ENCODE results near the gene RBBP9.

The RBBP9 gene

GRCh38 chr20:18466574-18466893 is 30.5 kb downstream of the RBBP9 start:
- H3K4me3 ChIP-seq (ENCODE audit: severe bottlenecking): peak overlapping the region; percentile 57
- peaks cover 15% of the 10 kb centered on the region for H3K4me1 ChIP-seq (ENCODE audit: insufficient read depth, poor library complexity, severe bottlenecking)
- H3K27me3 ChIP-seq (ENCODE audit: insufficient read depth, poor library complexity, severe bottlenecking): no peaks in the 10 kb centered on the region
- ATAC-seq (ENCODE audit: low read depth): peak; percentile 61
- H3K27ac ChIP-seq (ENCODE audit: poor library complexity, severe bottlenecking): peak overlapping the region; percentile 49
- H3K9me3 ChIP-seq (ENCODE audit: severe bottlenecking): no peaks in the 10 kb centered on the region
- TF ChIP-seq CTCF (IDR thresholded peaks at IDR 0.05; ENCODE audit: poor library complexity, severe bottlenecking): no peak
- DNase-seq (ENCODE audit: low spot score): no peak
- peaks cover 15% of the 10 kb centered on the region for H3K36me3 ChIP-seq (ENCODE audit: low read depth)

GRCh38 chr20:18465536-18466200 is 31.4 kb downstream of the RBBP9 start:
- no peak overlapping the region for H3K4me3 ChIP-seq (ENCODE audit: severe bottlenecking)

DNA sequence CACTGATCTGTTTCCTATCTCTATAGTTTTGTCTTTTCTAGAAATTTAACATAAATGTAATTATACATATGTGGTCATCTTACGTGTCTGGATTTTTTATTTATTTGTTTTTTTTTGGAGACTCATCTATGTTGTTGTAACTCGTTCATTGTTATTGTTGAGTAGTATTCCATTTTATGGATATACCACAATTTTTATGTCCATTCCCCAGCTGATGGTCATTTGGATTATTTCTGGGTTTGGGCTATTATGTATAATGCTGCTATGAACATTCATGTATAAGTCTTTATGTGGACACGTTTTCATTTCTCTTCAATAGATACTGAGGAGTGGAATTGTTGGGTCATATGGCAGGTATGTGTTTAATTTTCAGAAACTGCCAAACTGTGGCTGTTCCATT is 40.4 kb downstream of the RBBP9 start:
- no peak for TF ChIP-seq CTCF (IDR thresholded peaks at IDR 0.05; ENCODE audit: poor library complexity, severe bottlenecking)
- Histone ChIP-seq H3K4me3 (ENCODE audit: severe bottlenecking) (no peak overlapping the region), H3K9me3 (ENCODE audit: severe bottlenecking) (no peaks in the 10 kb centered on the region), H3K27ac (ENCODE audit: poor library complexity, severe bottlenecking) (no peak overlapping the region), H3K27me3 (ENCODE audit: insufficient read depth, poor library complexity, severe bottlenecking) (no peaks in the 10 kb centered on the region), H3K36me3 (ENCODE audit: low read depth) (no peaks in the 10 kb centered on the region), H3K4me1 (ENCODE audit: insufficient read depth, poor library complexity, severe bottlenecking) (no peaks in the 10 kb centered on the region)
- ATAC-seq (ENCODE audit: low read depth): no peak
- no peak for DNase-seq (ENCODE audit: low spot score)

More at GRCh38 chr20:18465536-18466200, 31.4 kb downstream of the RBBP9 start:
- H3K4me1 ChIP-seq (ENCODE audit: insufficient read depth, poor library complexity, severe bottlenecking): peaks cover 15% of the 10 kb centered on the region
- no peak for DNase-seq (ENCODE audit: low spot score)
- H3K9me3 ChIP-seq (ENCODE audit: severe bottlenecking): no peaks in the 10 kb centered on the region
- no peak for TF ChIP-seq CTCF (IDR thresholded peaks at IDR 0.05; ENCODE audit: poor library complexity, severe bottlenecking)
- peaks cover 15% of the 10 kb centered on the region for H3K36me3 ChIP-seq (ENCODE audit: low read depth)
- no peak overlapping the region for H3K27ac ChIP-seq (ENCODE audit: poor library complexity, severe bottlenecking)
- H3K27me3 ChIP-seq (ENCODE audit: insufficient read depth, poor library complexity, severe bottlenecking): no peaks in the 10 kb centered on the region
- no peak for ATAC-seq (ENCODE audit: low read depth)

DNA sequence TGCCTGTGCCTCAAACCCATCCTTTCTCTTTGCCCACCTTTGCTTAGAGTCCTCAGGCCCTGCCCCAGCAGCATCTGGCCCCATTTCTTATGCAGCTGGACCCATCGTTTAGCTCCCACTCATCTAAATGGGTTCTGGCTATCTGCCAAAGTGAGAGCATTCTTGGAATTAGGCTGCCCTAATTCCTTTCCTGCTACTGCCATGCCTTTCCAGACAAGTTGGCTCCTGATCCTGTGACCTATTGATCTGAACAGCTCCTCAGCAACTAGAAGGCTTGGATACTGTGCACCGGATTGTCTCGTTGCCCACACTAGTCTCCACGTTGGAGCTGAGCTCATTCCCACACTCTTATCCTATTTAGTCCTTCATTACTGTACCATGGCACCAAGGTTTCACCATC is 53.1 kb downstream of the RBBP9 start:
- H3K36me3 ChIP-seq (ENCODE audit: low read depth): no peaks in the 10 kb centered on the region
- no peak overlapping the region for H3K4me3 ChIP-seq (ENCODE audit: severe bottlenecking)
- ATAC-seq (ENCODE audit: low read depth) (peak; percentile 25; the same call in 1 of the 3 replicates), DNase-seq (ENCODE audit: low spot score) (no peak)
- TF ChIP-seq CTCF (IDR thresholded peaks at IDR 0.05; ENCODE audit: poor library complexity, severe bottlenecking): no peak
- no peaks in the 10 kb centered on the region for H3K27me3 ChIP-seq (ENCODE audit: insufficient read depth, poor library complexity, severe bottlenecking)
- H3K4me1 ChIP-seq (ENCODE audit: insufficient read depth, poor library complexity, severe bottlenecking): no peaks in the 10 kb centered on the region
- H3K27ac ChIP-seq (ENCODE audit: poor library complexity, severe bottlenecking): no peak overlapping the region
- no peaks in the 10 kb centered on the region for H3K9me3 ChIP-seq (ENCODE audit: severe bottlenecking)

- H3K4me1 ChIP-seq (ENCODE audit: insufficient read depth, poor library complexity, severe bottlenecking): no peaks in the 10 kb centered on the region
- H3K27me3 ChIP-seq (ENCODE audit: insufficient read depth, poor library complexity, severe bottlenecking): no peaks in the 10 kb centered on the region
- H3K9me3 ChIP-seq (ENCODE audit: severe bottlenecking): no peaks in the 10 kb centered on the region
- no peak for TF ChIP-seq CTCF (IDR thresholded peaks at IDR 0.05; ENCODE audit: poor library complexity, severe bottlenecking)
- no peaks in the 10 kb centered on the region for H3K36me3 ChIP-seq (ENCODE audit: low read depth)
- no peak overlapping the region for H3K27ac ChIP-seq (ENCODE audit: poor library complexity, severe bottlenecking)
- ATAC-seq (ENCODE audit: low read depth): no peak
- H3K4me3 ChIP-seq (ENCODE audit: severe bottlenecking): no peak overlapping the region
- no peak for DNase-seq (ENCODE audit: low spot score)
These were observed 56.6 kb downstream of the RBBP9 start for GRCh38 chr20:18440403-18440802.

All from RWPE2 (cell line).